Measurements from ENCODE around the gene ATRN.

The ATRN gene

GRCh38 chr20:3660262-3661059, 189.6 kb downstream of the ATRN start:
- DNase-seq: no peak

- DNase-seq: no peak
Observed at GRCh38 chr20:3661060-3661813, 190.4 kb downstream of the ATRN start.

GRCh38 chr20:3661814-3662665, 191.2 kb downstream of the ATRN start:
- peak; percentile 32 for DNase-seq

GRCh38 chr20:3663031-3663701, 192.3 kb downstream of the ATRN start, which contains the start of gene GFRA4:
Gene GFRA4, minus strand, starts transcription at chr20:3663399. Its CDS starts 0 bp downstream, at chr20:3663399.
- no peak for DNase-seq

DNA sequence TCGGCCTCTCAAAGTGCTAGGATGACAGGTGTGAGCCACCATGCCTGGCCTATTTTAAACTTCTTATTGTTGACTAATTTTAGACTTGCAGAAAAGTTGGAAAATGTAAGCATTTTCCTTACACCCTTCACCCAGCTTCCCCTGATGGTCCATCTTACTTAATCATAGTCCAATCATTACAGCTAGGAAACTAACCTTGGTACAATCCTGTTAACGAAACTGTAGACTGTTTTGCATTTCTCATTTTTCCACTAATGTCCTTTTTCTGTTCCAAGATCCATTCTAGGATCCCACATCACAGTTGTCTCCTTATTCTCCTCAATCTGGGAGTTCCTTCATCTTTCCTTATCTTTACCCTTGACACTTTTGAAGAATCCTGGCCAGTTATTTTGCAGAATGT, 193.0 kb downstream of the ATRN start:
- no peak for DNase-seq

DNA sequence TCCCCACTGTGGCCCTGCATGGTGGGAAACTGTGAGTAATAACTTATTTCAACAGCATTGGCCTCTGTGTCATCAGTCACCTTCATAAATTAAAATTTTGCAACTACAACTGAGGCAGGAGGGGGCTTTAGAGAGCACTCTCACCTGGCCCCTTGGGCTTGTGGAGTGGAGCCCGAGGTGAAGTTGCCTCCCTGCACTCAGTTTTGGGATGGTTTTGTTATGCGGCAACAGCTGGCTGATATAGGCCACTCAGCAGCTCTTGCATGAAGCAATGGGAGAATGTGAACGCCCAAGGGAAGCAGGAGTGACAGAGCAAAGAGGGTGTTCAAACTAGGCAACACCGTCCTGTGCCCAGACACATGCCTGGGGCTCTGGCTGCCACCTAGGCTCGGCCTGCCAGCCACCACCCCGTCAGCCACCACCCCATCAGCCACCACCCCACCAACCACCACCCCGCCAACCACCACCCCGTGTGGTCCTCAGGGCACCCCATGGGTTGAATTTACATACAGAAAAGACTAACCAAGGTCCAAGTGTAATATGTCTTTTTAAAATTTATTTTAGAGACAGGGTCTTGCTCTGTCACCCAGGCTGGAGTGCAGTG, 196.7 kb downstream of the ATRN start:
- DNase-seq: no peak

DNA sequence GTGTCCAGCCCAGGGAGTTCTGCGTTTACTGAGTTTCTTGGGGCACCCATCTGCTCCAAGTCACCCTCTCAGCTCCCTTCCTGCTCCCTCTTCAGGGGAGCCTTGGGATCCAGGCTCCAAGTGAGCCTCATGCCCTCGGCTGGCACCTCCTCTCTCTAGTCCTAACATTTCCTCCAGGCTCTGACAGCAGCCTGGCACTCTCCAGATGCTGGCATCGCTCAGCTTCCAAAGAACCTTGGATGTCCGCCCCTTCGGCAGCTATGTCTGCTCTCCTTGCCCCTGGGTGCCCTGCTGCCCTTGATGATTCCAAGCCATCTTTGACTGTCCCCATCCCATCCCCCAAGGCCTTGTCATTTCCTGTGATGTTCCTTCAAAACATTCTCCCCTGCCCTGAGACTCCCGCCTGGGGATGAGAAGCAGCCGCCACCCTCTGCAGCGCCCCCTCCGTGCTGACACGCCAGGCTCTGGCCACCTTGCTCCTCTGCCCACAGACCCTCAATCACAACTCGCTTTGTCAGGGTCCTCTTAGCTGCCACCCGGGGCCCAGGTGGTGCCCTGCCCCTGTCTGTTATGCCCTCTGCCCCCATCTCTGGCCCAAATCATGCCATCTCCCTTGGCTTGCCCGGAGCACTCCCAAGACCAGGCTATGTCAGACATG, 199.0 kb downstream of the ATRN start:
- DNase-seq: no peak

GRCh38 chr20:3670511-3670910, 199.7 kb downstream of the ATRN start:
- DNase-seq: no peak

DNA sequence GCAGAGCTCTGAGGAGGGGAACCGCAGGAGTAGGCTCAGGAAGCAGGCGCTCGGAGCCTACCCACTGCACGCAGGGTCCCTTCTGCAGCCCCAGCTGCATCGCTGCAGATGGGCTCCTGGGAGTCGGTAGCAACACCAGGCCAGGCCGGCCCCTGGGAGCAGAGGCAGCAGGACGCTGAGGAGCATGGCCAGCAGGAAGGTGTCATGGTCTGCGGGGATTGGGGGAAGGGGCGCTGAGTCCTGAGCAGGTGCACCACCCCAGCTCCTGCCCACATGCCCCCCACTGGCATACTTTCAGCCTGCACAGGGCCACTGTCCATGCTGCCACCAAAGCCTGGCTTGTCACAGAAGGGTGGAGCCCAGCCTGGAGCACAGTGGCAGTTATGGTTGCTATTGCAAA, 200.1 kb downstream of the ATRN start:
- DNase-seq: no peak

DNA sequence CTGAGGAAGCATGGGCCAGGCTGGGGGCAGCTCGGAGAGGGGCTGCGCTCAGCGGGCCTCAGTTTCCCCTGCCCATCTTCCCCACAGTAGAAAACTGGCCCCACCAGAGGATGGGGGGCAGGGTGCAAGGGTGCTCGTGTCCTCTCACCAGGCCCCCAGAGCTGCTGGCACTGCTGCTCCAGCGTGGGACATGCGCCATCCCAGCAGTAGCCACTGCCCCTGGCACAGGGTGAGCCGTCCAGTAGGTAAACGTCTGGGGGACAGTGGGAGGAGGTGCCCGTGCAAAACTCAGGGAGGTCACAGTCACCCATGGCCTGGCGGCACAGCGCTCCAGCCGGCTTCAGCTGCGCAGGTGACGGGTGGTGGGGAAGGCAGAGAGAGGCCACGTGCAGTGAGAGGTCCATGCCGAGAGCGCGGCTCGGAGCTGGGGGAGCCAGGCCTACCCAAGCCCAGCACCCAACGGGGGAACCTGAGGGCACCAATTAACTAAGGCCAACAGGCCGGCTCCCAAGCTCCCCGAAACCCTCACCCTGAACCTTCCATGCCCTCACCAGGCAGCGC, 201.2 kb downstream of the ATRN start:
- DNase-seq: no peak

DNA sequence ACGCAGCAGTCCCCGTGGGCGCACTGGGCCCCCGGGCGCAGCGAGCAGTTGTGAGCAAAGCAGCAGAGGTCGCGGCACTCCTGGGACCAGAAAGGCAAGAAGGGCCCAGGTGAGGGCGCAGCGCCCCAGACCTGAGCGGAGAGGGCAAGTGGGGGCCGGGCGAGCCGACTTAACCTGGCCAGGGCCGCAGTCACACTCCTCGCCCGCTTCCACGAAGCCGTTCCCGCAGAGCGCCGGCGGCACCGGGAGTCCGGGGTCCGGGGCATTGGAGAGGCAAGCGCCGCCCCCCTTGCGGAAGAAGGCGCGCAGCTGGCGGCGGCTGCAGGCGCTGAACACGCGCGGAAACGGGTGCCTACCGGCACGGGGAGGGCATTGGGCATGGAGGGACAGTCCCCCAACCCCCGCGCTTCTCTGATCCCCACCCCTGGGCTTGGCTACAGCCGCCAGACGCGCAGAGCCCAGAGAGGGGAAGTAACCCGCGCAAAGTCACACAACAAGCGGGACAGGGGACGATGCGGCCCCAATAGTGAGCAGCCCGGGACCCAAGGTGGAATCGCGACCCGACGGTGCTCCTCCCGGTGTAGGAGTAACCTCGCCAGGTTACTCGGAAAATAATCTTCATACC, 201.8 kb downstream of the ATRN start:
- DNase-seq: no peak

GRCh38 chr20:3673221-3674070, 202.6 kb downstream of the ATRN start:
- no peak for DNase-seq

DNA sequence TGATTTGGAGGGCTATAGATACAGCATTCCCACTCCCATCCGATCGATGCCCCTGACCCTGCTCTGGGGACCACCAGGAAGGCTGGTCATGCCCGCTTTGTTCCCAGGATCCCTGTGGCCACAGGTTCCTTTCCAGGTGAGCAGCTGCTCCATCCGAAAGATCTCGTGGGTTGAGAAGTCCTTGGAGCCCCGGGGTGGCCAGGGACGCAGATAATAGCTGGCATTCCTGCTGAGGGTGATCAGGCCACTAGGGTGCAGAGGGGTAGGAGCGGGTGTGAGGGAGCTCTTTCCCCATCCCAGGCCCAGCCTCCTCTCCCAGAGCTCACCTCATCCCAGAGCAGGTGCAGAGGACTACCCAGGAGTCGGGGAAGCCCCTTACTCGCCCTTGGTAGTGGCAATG, 203.6 kb downstream of the ATRN start:
- DNase-seq: no peak

GRCh38 chr20:3674995-3675900, 204.4 kb downstream of the ATRN start:
- no peak for DNase-seq

DNA sequence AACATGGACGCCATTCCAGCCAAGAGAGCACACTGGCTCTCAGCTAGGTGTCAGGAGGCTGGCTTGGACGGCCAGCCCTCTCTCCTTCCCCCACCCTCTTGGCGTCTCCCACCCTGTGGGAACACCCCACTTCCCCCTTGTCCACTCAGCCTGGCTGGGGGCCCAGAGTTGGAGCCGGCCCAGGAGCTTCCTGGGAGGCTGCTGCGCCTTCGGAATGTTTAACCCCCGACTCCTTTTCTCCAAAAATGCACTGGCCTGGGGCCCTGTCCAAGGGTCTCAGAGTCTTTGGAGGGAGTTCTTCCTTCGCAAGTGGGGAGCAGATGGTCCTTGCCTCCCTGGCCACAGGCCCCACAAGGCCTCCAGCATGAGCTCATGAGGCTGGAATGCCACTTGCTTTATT, 206.9 kb downstream of the ATRN start:
- DNase-seq: no peak

DNA sequence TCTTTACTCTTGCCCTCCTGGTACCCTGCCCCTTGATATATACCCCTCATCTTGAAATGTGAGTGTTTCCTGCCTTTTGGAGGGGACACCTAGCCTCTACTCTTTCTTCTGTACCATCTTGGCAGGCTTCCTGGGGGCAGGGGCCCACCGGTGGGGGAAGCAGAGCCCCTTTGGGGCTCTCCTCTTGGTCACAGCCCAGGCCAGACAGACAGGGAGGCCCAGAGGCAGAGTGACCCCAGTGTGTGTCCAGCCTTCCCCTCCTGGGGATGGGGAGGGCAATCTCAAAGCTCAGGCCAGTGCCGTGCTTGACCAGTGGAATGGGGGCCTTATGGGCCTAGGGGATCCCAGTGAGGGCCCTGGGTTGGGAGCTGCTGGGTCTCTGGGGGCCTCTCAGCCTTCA, 207.4 kb downstream of the ATRN start:
- DNase-seq: no peak

GRCh38 chr20:3678856-3679720, 208.3 kb downstream of the ATRN start:
- DNase-seq: no peak
